Hematopoietic multipotent progenitor cell (in vitro differentiated cells): ENCODE measurements around the gene ID4. TPM values are rescaled to one million over a fixed set of nuclear protein-coding genes. Genes with fewer than 3 reads are reported as not detected.
"Not testable (repeated sequence)": the region's sequence is repeated elsewhere in the genome, so short reads cannot be mapped to it uniquely, and the experiment has no call there.

Experiments used
- DNase-seq, 3 donors: peaks; one replicate each; pipeline ENCODE4 v3.0.0-alpha.2; 2011 to 2015; ENCODE audit warnings: low read depth in 2 of 3, low spot score in 2 of 3
- total RNA-seq: library from RNA; depleted of rRNA; stranded (reverse); fragments of >200 nt; gene quantifications from one replicate; pipeline ENCODE4 v1.2.3, GENCODE V29; 2012

ID4 gene
- total RNA-seq, 1 donor: 0.27 TPM

- no peak for DNase-seq
These were observed 5.8 kb upstream of the ID4 start for GRCh38 chr6:19831358-19831757.

GRCh38 chr6:19833947-19834346, 3.2 kb upstream of the ID4 start:
- DNase-seq: no peak

GRCh38 chr6:19834858-19835257, 2.3 kb upstream of the ID4 start:
- DNase-seq: no peak

- no peak for DNase-seq
These were observed 1.6 kb upstream of the ID4 start for GRCh38 chr6:19835605-19836004.

DNA sequence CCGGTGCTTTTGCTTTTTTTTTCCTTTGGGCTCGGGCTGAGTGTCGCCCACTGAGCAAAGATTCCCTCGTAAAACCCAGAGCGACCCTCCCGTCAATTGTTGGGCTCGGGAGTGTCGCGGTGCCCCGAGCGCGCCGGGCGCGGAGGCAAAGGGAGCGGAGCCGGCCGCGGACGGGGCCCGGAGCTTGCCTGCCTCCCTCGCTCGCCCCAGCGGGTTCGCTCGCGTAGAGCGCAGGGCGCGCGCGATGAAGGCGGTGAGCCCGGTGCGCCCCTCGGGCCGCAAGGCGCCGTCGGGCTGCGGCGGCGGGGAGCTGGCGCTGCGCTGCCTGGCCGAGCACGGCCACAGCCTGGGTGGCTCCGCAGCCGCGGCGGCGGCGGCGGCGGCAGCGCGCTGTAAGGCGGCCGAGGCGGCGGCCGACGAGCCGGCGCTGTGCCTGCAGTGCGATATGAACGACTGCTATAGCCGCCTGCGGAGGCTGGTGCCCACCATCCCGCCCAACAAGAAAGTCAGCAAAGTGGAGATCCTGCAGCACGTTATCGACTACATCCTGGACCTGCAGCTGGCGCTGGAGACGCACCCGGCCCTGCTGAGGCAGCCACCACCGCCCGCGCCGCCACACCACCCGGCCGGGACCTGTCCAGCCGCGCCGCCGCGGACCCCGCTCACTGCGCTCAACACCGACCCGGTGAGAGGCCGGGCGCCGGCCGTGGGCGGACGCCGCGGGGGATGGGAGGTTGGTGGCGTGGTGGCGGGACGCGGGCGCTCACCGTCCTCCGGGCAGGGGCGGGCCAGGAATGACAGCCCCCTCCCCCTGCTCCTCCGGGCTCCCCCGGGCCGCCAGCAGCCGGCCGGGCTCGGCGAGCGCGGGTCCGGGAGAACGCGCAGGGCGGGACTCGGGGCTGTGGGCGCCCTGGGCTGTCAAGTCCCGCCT, 606 bp downstream of the ID4 start:
- DNase-seq: peak in 2 of 3 donors; percentile 21 to 25

DNA sequence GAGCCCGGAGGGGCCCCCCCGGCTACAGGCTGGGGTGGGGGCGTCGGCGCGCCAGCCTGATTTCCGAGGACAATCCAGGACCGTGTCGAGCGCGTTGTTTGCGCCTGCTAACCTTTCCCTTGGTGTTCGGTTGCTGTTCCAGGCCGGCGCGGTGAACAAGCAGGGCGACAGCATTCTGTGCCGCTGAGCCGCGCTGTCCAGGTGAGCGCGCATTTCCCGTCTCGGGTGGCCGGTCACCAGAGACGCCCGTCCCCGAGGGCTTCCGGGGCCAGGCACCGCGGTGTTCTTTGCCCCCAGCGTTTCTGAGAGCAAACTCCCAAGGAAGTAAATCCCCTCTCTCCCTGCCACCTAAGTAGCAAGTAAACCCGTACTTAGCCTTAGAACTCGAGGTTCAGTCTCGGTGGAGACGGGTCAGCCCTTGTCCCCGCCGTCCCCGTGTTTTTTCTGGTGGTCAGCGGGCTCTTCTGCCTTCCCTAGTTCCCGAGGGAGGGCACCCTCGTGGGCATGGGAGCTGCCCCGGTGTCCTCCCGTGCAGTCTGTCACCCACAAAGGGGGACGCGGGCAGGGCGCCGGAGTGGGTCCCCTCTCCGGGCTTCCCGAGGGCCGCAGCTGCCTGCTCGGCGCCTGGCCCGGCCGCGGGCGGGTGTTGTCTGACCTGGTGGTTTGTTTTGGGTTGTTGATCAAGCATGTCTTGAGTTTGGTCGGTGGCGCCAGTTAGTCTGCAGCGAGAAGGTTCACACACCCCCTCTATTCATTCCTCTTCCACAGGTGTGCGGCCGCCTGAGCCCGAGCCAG, 1.5 kb downstream of the ID4 start:
- peak in 2 of 3 donors; percentile 22 to 32 for DNase-seq

GRCh38 chr6:19839237-19839546, 2.0 kb downstream of the ID4 start:
- peak in 1 of 3 donors; percentile 37 for DNase-seq

DNA sequence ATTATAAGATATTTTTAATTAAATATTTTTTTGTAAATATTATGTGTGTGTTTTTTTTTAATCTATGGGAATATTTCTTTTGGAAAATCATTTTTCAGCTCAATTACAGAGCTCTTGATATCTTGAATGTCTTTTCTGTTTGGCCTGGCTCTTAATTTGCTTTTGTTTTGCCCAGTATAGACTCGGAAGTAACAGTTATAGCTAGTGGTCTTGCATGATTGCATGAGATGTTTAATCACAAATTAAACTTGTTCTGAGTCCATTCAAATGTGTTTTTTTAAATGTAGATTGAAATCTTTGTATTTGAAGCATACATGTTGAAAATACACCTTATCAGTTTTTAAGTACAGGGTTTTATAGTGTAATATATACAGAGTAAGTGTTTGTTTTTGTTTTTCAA, 2.6 kb downstream of the ID4 start:
- no peak for DNase-seq

DNA sequence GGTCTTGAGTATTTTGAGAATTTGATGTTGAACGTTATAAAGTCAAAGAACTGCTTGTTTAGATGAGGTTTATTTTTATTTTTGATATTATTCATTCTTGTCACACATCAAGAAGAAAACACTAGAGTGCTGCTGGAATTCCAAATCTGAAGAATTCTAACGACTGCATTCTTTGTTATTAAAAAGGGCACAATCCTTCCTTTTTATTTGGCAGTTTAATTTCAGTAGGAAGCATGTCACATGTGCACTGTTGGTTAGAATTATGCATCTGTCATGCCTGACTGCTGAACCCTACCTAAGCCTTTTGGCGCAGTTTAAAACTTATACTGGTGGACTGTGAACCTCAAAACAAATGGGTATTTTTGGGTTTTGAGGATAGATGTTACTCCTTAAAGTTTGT, 4.0 kb downstream of the ID4 start:
- DNase-seq: no peak

DNA sequence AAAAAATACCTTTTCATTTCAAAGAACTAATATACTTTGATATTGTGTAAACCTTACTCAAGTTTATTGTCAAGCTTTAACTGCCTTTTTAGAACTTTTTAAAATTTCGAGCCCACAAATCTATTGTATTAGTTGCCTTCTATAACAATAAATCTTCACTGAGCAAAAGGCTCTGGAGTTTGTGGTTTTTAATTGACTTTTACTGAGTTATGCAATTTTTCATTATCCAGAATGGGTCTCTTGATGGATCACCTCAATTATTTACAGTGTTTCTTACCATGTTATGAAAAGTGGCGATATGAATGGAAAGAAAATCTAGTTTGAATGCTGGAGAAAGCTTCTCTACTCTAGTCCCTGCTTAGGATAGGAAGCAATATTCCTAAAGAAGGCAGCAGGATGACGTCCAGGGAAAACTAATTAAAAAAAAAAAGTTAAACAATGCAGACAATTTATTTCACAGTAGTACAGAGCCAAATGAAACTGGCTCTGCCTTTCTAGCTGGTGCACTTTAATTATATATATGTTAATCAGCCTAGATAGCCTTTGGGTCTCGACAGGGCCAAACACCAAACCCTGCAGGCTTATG, 5.0 kb downstream of the ID4 start:
- no peak for DNase-seq

DNA sequence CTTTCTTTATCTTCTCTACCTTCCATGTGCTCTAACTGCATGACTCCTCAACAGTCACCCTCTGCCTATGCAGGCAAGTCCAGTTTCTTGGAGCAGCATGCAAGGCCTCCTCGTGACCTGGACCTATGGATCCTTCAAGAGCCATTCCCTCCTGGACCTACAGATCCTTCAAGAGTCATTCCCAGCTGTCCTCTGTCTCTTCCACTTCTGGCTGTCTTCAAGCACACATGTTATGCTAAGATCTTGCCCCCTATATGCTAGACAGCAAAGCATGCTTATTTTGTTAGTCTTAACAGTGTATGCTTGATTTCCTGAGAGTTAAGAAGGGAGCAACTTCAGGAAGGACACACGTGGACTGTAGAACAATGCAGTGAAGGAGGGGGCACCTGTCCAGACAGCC, 7.5 kb downstream of the ID4 start:
- DNase-seq: no peak

GRCh38 chr6:19845266-19846041, 8.3 kb downstream of the ID4 start:
- DNase-seq: no peak

DNA sequence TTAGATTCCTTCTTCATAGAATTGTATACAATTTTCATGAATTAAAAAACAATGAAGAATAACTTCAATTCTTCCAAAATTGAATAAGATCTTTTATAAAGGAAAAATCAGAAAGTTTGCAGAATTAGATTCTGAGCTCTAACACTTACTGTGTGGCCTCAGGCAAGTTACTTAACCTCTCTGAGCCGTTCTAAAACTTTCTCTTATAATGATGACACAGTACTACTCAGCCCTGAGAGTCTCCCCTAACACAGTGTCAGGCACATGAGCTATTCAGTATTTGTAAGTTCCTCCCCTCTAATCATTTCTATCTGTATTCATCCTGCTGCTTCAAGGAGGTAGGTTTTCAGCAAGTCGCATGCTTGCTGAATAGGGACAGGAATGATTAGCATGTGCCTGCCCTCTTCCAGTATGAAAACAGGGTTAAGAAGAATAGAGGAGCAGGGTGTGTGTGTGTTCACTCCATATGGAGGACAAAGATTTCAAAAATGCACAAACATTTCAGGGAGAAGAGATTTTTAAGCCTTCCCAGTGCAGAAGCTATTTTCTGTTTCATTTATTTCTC, 11.4 kb downstream of the ID4 start:
- DNase-seq: no peak

GRCh38 chr6:19849196-19849595, 12.0 kb downstream of the ID4 start:
- no peak for DNase-seq

DNA sequence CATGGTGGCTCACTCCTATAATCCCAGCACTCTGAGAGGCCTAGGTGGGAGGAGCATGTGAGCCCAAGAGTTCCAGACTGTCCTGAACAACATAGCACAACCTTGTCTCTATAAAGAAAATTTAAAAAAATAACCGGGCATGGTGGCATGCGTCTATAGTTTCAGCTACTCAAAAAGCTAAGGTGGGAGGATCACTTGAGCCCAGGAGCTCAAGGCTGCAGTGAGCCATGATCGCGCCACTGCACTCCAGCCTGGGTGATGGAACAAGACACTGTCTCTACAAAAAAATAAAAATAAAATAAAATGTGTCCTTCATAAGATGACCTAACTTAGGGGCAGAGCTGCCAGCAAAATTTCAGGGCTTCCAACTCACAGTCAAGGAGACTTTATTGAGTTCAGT, 12.6 kb downstream of the ID4 start:
- no peak for DNase-seq

GRCh38 chr6:19851241-19852089, 14.3 kb downstream of the ID4 start:
- DNase-seq: peak in 2 of 3 donors; percentile 24 to 44

DNA sequence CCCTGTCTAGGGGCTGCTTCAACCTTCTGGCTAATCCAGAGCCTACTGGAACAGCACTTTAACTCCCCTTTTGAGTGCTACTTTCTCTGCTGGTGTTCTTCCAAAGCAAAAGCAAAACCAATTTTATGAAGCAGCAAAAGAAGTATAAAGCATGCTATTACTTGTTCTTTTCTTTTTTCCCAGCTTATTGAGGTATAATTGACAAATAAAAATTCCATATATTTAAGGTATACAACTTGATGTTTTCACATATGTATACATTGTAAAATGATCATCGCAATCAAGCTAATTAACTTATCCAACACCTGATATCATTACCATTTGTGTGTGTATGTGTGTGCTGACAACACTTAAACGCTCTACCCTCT, 14.9 kb downstream of the ID4 start:
- DNase-seq: no peak

- DNase-seq: no peak
These were observed 15.8 kb downstream of the ID4 start for GRCh38 chr6:19852927-19853326.

DNA sequence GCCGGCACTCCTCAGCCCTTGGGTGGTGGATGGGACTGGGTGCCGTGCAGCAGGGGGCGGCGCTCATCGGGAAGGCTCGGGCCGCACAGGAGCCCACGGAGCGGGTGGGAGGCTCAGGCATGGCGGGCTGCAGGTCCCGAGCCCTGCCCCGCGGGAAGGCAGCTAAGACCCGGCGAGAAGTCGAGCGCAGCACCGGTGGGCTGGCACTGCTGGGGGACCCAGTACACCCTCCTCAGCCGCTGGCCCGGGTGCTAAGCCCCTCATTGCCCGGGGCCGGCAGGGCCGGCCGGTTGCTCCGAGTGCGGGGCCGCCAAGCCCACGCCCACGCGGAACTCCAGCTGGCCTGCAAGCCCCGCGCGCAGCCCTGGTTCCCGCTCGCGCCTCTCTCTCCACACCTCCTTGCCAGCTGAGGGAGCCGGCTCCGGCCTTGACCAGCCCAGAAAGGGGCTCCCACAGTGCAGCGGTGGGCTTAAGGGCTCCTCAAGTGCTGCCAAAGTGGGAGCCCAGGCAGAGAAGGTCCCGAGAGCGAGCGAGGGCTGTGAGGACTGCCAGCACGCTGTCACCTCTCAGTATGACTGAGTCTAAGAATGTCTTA, 17.3 kb downstream of the ID4 start:
- DNase-seq: not testable (repeated sequence)
